ENCODE measurements around the gene S100A13.
A peak's percentile ranks its signal among the peaks of the same experiment; 100 is the strongest.

The S100A13 gene

DNA sequence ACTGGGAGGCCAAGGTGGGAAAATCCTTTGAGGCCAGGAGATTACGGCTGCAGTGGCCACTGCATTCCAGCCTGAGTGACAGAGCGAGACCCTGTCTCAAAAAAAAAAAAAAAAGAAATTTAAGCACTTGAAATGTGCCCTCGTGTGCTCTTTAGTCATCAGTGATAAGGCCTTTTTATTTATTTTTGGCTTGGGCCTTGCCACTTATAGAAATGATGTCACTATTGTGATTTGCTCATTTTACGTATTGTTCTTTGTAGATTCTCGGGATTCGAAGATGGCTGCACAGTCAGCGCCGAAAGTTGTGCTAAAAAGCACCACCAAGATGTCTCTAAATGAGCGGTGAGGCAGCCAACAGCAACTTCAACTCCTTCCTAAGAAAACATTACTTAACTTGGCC is 9.0 kb upstream of the S100A13 start:
- H3K4me2 ChIP-seq (ENCODE audit: low read length), result peak overlapping the region; percentile 65; the same call in 1 of the 2 replicates
- no peaks in the 10 kb centered on the region for H3K9me3 ChIP-seq (ENCODE audit: low read length)
- H3K4me3 ChIP-seq (ENCODE audit: low read depth, low read length, poor library complexity, severe bottlenecking), result peak overlapping the region; percentile 81
- peaks cover 59% of the 10 kb centered on the region for H3K36me3 ChIP-seq (ENCODE audit: insufficient read depth, low read length)
- H3K4me1 ChIP-seq (ENCODE audit: insufficient read depth, low read length, severe bottlenecking), result peaks cover 17% of the 10 kb centered on the region
- H3K27ac ChIP-seq (ENCODE audit: low read depth, low read length, poor library complexity, severe bottlenecking), result peak overlapping the region; percentile 99
- no peak for TF ChIP-seq EZH2 (IDR thresholded peaks at IDR 0.05; ENCODE audit: borderline replicate concordance, low read length)
- TF ChIP-seq, protein P1, sequence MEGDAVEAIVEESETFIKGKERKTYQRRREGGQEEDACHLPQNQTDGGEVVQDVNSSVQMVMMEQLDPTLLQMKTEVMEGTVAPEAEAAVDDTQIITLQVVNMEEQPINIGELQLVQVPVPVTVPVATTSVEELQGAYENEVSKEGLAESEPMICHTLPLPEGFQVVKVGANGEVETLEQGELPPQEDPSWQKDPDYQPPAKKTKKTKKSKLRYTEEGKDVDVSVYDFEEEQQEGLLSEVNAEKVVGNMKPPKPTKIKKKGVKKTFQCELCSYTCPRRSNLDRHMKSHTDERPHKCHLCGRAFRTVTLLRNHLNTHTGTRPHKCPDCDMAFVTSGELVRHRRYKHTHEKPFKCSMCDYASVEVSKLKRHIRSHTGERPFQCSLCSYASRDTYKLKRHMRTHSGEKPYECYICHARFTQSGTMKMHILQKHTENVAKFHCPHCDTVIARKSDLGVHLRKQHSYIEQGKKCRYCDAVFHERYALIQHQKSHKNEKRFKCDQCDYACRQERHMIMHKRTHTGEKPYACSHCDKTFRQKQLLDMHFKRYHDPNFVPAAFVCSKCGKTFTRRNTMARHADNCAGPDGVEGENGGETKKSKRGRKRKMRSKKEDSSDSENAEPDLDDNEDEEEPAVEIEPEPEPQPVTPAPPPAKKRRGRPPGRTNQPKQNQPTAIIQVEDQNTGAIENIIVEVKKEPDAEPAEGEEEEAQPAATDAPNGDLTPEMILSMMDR (IDR thresholded peaks at IDR 0.05; ENCODE audit: low read length), result no peak
- no peak overlapping the region for H2AFZ ChIP-seq (ENCODE audit: low read length)
- H3K79me2 ChIP-seq (ENCODE audit: insufficient read depth, low read length), result peaks cover 6% of the 10 kb centered on the region; the same call in 1 of the 2 replicates
- H4K20me1 ChIP-seq (ENCODE audit: insufficient read depth, low read length), result no peaks in the 10 kb centered on the region
- no peaks in the 10 kb centered on the region for H3K27me3 ChIP-seq (ENCODE audit: insufficient read depth, low read length)
- no peak overlapping the region; the same call in 1 of the 2 replicates for H3K9ac ChIP-seq (ENCODE audit: low read length)
- H3F3A ChIP-seq (ENCODE audit: insufficient read depth, low read length), result no peaks in the 10 kb centered on the region
- no peaks in the 10 kb centered on the region for H3K9me2 ChIP-seq (ENCODE audit: low read depth, low read length)

DNA sequence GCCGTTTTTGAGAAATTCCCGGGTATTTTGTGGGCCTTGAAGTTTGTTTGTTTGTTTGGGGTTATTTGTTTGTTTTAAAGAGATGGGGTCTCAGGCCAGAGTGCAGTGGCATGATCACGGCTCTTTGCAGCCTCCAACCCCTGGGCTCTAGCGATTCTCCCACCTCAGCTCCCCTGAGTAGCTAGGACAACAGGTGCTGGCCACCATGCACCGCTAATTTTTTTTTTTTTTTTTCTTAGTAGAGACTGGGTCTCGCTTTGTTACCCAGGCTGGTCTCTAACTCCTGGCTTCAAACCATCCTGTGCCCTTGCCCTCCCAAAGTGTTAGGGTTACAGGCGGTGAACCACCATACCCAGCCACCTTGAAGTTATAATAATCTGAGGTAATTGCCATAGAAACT is 8.6 kb upstream of the S100A13 start:
- H2AFZ ChIP-seq (ENCODE audit: low read length), result no peak overlapping the region
- H3K4me1 ChIP-seq (ENCODE audit: insufficient read depth, low read length, severe bottlenecking), result peaks cover 17% of the 10 kb centered on the region
- peak overlapping the region; percentile 96; the same call in 1 of the 2 replicates for H3K9ac ChIP-seq (ENCODE audit: low read length)
- peaks cover 6% of the 10 kb centered on the region; the same call in 1 of the 2 replicates for H3K79me2 ChIP-seq (ENCODE audit: insufficient read depth, low read length)
- no peaks in the 10 kb centered on the region for H3F3A ChIP-seq (ENCODE audit: insufficient read depth, low read length)
- H4K20me1 ChIP-seq (ENCODE audit: insufficient read depth, low read length), result no peaks in the 10 kb centered on the region
- H3K27me3 ChIP-seq (ENCODE audit: insufficient read depth, low read length), result no peaks in the 10 kb centered on the region
- no peaks in the 10 kb centered on the region for H3K9me2 ChIP-seq (ENCODE audit: low read depth, low read length)
- TF ChIP-seq EZH2 (IDR thresholded peaks at IDR 0.05; ENCODE audit: borderline replicate concordance, low read length), result no peak
- TF ChIP-seq, protein P1 (IDR thresholded peaks at IDR 0.05; ENCODE audit: low read length), result no peak
- H3K27ac ChIP-seq (ENCODE audit: low read depth, low read length, poor library complexity, severe bottlenecking), result peak overlapping the region; percentile 99
- no peaks in the 10 kb centered on the region for H3K9me3 ChIP-seq (ENCODE audit: low read length)
- H3K4me3 ChIP-seq (ENCODE audit: low read depth, low read length, poor library complexity, severe bottlenecking), result peak overlapping the region; percentile 81
- peak overlapping the region; percentile 65 for H3K4me2 ChIP-seq (ENCODE audit: low read length)
- peaks cover 54% of the 10 kb centered on the region for H3K36me3 ChIP-seq (ENCODE audit: insufficient read depth, low read length)

DNA sequence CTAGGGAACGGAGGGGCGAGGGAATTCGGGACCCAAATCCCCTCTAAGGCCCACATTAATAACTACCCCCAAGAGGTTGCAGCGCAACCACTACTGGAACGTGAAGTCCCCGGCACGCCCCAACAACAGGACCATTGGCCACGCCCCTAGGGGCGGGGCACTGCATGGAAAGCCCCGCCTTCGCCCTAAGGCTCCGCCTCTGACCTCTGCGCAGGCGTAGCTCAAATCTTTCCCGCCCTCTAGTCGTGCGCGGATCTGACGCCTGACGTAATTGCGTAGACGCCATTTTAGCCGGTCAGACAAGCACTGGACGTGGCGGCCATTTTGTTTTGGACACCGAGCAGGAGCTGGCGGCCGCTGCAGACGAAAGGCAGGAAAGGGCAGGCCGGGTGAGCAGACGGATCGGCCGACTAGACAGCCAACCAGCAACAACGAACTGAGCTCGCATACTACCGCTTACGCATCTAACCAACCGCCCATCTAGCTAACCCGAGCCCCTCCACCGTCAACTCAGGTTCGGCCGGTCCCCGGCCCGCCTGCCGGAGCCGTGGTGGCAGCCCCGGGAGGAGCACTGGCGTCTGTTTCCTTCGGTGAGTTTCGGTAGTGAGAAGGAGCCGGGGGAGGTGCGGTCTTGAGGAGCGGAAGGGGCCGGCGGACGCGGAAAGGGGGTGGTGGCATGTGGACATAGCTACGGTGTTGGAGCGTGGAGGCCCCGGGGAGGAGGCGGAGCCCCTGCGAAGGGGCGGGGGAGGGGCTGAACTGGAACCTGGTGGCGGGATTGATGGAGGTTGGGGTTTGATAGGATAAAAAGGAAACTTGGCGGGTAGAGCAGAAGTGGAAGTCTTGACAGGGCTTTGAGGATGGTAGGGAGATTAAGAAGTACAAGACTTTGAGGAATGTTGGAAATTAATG is 6.7 kb upstream of the S100A13 start, which contains the start of gene CHTOP:
Gene CHTOP, plus strand, starts transcription at position 313 of the 912 bp plus-strand sequence. CDS start 2,523 bp downstream, outside the sequence.
- Histone ChIP-seq H3K27ac (ENCODE audit: low read depth, low read length, poor library complexity, severe bottlenecking) (peak within 1 kb of the TSS; percentile 99), H3K79me2 (ENCODE audit: insufficient read depth, low read length) (peaks cover 6% of the 10 kb centered on the region; the same call in 1 of the 2 replicates), H3K4me2 (ENCODE audit: low read length) (peak within 1 kb of the TSS; percentile 65), H3K27me3 (ENCODE audit: insufficient read depth, low read length) (no peaks in the 10 kb centered on the region), H2AFZ (ENCODE audit: low read length) (no peak within 1 kb of the TSS), H3K9me2 (ENCODE audit: low read depth, low read length) (no peaks in the 10 kb centered on the region), H3K9ac (ENCODE audit: low read length) (peak within 1 kb of the TSS; percentile 96), H3F3A (ENCODE audit: insufficient read depth, low read length) (no peaks in the 10 kb centered on the region), H4K20me1 (ENCODE audit: insufficient read depth, low read length) (no peaks in the 10 kb centered on the region), H3K9me3 (ENCODE audit: low read length) (no peaks in the 10 kb centered on the region), H3K4me1 (ENCODE audit: insufficient read depth, low read length, severe bottlenecking) (peaks cover 17% of the 10 kb centered on the region), H3K36me3 (ENCODE audit: insufficient read depth, low read length) (peaks cover 36% of the 10 kb centered on the region), H3K4me3 (ENCODE audit: low read depth, low read length, poor library complexity, severe bottlenecking) (peak within 1 kb of the TSS; percentile 81)
- TF ChIP-seq, protein P1 (IDR thresholded peaks at IDR 0.05; ENCODE audit: low read length), result no peak
- TF ChIP-seq EZH2 (IDR thresholded peaks at IDR 0.05; ENCODE audit: borderline replicate concordance, low read length), result no peak

All from OCI-LY1 (cell line).